Heart right ventricle (tissue), 16 donors: Measurements from ENCODE around the gene NFE2L3. TPM values are rescaled to one million over a fixed set of nuclear protein-coding genes. Genes with fewer than 3 reads are reported as not detected.
"Not testable (repeated sequence)": the region's sequence is repeated elsewhere in the genome, so short reads cannot be mapped to it uniquely, and the experiment has no call there.

Experiments used
- ATAC-seq, 8 donors: fragments of 200-7000 bp; cut with Tn5 transposase; one replicate each; pipeline ENCODE4 v1.9.1; 2020; ENCODE audit warnings: mild to moderate bottlenecking in 8 of 8, moderate library complexity in 8 of 8, moderate number of reproducible peaks in 1 of 8
- DNase-seq, 2 donors: peaks; one replicate each; pipeline ENCODE4 v3.0.0-alpha.2; 2020
- H3K27ac ChIP-seq, 10 donors: fragments of 200-600 bp; sonication (generic) in 2 of 10; one replicate each; pipeline versions ENCODE4 v1.5.0 to v1.8.0; 2020 to 2022; ENCODE audit warnings: mild to moderate bottlenecking in 3 of 10
- H3K27me3 ChIP-seq, 7 donors: fragments of 200-600 bp; one replicate each; pipeline ENCODE4 v1.8.0; 2021 to 2022; ENCODE audit warnings: mild to moderate bottlenecking in 2 of 7
- H3K36me3 ChIP-seq, 9 donors: fragments of 200-600 bp; sonication (generic) in 1 of 9; one replicate each; pipeline versions ENCODE4 v1.5.0 to v1.8.0; 2020 to 2022; ENCODE audit warnings: mild to moderate bottlenecking in 2 of 9
- H3K4me1 ChIP-seq, 9 donors: fragments of 200-600 bp; sonication (generic) in 1 of 9; one replicate each; pipeline versions ENCODE4 v1.5.0 to v1.8.0; 2020 to 2022; ENCODE audit warnings: mild to moderate bottlenecking in 4 of 9
- H3K4me3 ChIP-seq, 10 donors: fragments of 200-600 bp; sonication (generic) in 2 of 10; one replicate each; pipeline versions ENCODE4 v1.5.0 to v1.8.0; 2020 to 2022; ENCODE audit warnings: mild to moderate bottlenecking in 7 of 10, moderate library complexity in 2 of 10
- H3K9me3 ChIP-seq, 11 donors: fragments of 200-600 bp in 10 of 11; sonication (generic) in 2 of 11; one replicate each; pipeline versions ENCODE4 v1.5.0 to v1.8.0; 2013 to 2022; ENCODE audit warnings: mild to moderate bottlenecking in 2 of 11, control low read depth in 1 of 11, moderate library complexity in 1 of 11
- WGBS, 2 donors: extraction: QIAGEN DNeasy Blood & Tissue Kit; methylation state at CpG; one replicate each; pipeline ENCODE4 v1.1.7; 2013; ENCODE audit warnings: inconsistent platforms in 1 of 2; 5-methylcytosine and 5-hydroxymethylcytosine counted together
- intact Hi-C, 10 donors: fragments of 100-400 bp; cut with DNase I; formaldehyde crosslinking; loops; one replicate each; pipeline versions ENCODE4 v1.11.1 to v1.14.2; 2022
- polyA plus RNA-seq, 2 donors: library from polyadenylated mRNA; stranded (reverse); fragments of 200-250 nt; gene quantifications; one replicate each; pipeline ENCODE4 v1.2.3, GENCODE V29; 2013
- total RNA-seq, 10 donors: library from RNA; stranded (reverse); fragmentation: NEBNext Ultra II Directional in 3 of 10; extraction: Animal tissue kit (Norgen Biotek cat#: 25700) in 3 of 10; gene quantifications; one replicate each; pipeline versions ENCODE4 v1.2.1 to v1.2.4, GENCODE V29; 2021 to 2023
- TF ChIP-seq, protein P1 (sequence below), 9 donors: fragments of 200-600 bp; sonication (generic) in 2 of 9; IDR thresholded peaks; one replicate each; pipeline versions ENCODE4 v1.5.0 to v1.8.0; 2021 to 2022; ENCODE audit warnings: antibody characterized with exemption in 9 of 9, mild to moderate bottlenecking in 5 of 9, moderate library complexity in 1 of 9
- donor health status: Arrhythmogenic right ventricular cardiomyopathy.
- donor health status: ischemic (EF 13 %, LVEDD 7.1; RV severe dilation, severe dysfunction).
- donor health status: healthy with polysubstance abuse.
- donor health status: DM: no; HTN: yes; CAD: no.
- donor health status: DM: no; HTN: no; CAD: no.
- donor health status: ischemic (EF 25% LVEDD 6.9; RV normal size, moderate dysfunction).
- donor health status: ischemic (EF 25% LVEDD 5.7; RV mildly dilated, moderate dysfunction).
- donor health status: healthy.
- donor health status: DM: yes; HTN: yes; CAD: no.
- donor health status: Ischemic cardiomyopathy.
- donor health status: ischemic (EF 35%, LVEDD 5.7; RV mildly dilated, moderate dysfunction).
- donor health status: nonischemic (EF 11% LVEDD 7.7; RV severe dilation, severe dysfunction).
- donor health status: DM: yes; HTN: yes; CAD: no.
- donor health status: PGD.
- donor health status: ischemic (EF 29% LVEDD 5.4; RV normal size, mild dysfunction).
- donor health status: nonischemic (EF 23%, LVEDD 6.1; RV moderate dilation, normal function).

NFE2L3 gene
- total and polyA plus RNA-seq, 12 donors = 0.32 to 4.1 (median 1.1) TPM

DNA sequence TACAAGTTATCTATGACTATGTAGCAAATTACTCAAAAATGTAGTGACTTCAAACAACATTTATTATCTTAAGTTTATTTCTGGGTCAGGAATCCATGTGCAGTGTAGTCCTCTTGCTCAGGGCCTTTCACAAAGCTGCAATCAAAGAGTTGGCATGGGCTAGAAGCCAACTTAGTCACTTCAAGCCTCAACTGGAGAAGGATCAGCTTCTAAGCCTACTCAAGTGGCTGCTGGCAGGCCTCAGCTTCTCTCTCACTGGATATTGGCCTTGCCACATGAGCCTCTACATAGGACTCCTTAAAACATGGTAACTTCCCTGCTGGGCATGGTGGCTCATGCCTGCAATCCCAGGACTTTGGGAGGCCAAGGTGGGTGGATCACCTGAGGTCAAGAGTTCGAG lies 5.0 kb upstream of the NFE2L3 start:
- no peak overlapping the region for H3K27ac ChIP-seq
- no peaks in the 10 kb centered on the region for H3K36me3 ChIP-seq
- ATAC-seq (peak in 2 of 8 donors; percentile 25 to 34), DNase-seq (no peak)
- H3K4me3 ChIP-seq = no peak overlapping the region
- peaks cover 0 to 8% (median 0%) of the 10 kb centered on the region in 9 donors for H3K4me1 ChIP-seq
- TF ChIP-seq, protein P1, sequence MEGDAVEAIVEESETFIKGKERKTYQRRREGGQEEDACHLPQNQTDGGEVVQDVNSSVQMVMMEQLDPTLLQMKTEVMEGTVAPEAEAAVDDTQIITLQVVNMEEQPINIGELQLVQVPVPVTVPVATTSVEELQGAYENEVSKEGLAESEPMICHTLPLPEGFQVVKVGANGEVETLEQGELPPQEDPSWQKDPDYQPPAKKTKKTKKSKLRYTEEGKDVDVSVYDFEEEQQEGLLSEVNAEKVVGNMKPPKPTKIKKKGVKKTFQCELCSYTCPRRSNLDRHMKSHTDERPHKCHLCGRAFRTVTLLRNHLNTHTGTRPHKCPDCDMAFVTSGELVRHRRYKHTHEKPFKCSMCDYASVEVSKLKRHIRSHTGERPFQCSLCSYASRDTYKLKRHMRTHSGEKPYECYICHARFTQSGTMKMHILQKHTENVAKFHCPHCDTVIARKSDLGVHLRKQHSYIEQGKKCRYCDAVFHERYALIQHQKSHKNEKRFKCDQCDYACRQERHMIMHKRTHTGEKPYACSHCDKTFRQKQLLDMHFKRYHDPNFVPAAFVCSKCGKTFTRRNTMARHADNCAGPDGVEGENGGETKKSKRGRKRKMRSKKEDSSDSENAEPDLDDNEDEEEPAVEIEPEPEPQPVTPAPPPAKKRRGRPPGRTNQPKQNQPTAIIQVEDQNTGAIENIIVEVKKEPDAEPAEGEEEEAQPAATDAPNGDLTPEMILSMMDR (IDR thresholded peaks at IDR 0.05) = no peak
- intact Hi-C loops = no loop called here
- whole genome bisulfite sequencing, 2 donors = 77 to 95% methylated on average over 1 of the region's 1 CpG
- no peaks in the 10 kb centered on the region for H3K9me3 ChIP-seq
- peaks cover 0 to 47% (median 21%) of the 10 kb centered on the region in 7 donors for H3K27me3 ChIP-seq

DNA sequence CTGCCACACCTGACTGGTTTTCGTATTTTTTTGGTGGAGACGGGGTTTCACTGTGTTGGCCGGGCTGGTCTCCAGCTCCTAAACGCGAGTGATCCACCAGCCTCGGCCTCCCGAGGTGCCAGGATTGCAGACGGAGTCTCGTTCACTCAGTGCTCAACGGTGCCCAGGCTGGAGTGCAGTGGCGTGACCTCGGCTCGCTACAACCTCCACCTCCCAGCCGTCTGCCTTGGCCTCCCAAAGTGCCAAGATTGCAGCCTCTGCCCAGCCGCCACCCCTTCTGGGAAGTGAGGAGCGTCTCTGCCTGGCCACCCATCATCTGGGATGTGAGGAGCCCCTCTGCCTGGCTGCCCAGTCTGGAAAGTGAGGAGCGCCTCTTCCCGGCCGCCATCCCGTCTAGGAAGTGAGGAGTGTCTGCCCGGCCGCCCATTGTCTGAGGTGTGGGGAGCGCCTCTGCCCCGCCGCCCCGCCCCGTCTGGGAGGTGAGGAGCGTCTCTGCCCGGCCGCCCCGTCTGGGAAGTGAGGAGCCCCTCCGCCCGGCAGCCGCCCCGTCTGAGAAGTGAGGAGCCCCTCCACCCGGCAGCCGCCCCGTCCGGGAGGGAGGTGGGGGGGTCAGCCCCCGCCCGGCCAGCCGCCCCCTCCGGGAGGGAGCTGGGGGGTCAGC lies 4.2 kb upstream of the NFE2L3 start:
- intact Hi-C loops, H3K27ac ChIP-seq, H3K4me1 ChIP-seq, ATAC-seq, H3K4me3 ChIP-seq, H3K36me3 ChIP-seq, H3K9me3 ChIP-seq, DNase-seq: not testable (repeated sequence)
- peaks cover 7 to 54% (median 25%) of the 10 kb centered on the region in 7 donors for H3K27me3 ChIP-seq
- 96% methylated on average over 37 to 43 of the region's 43 CpGs for WGBS, 2 donors

DNA sequence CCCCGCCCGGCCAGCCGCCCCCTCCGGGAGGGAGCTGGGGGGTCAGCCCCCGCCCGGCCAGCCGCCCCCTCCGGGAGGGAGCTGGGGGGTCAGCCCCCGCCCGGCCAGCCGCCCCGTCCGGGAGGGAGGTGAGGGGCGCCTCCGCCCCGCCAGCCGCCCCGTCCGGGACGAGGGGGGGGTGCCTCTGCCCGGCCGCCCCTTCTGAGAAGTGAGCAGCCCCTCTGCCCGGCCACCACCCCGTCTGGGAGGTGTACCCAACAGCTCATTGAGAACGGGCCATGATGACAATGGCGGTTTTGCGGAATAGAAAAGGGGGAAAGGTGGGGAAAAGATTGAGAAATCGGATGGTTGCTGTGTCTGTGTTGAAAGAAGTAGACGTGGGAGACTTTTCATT lies 3.7 kb upstream of the NFE2L3 start:
- peaks cover 7 to 57% (median 30%) of the 10 kb centered on the region in 7 donors for H3K27me3 ChIP-seq
- DNase-seq, H3K9me3 ChIP-seq, intact Hi-C loops, ATAC-seq, H3K27ac ChIP-seq, H3K4me3 ChIP-seq, H3K36me3 ChIP-seq: not testable (repeated sequence)
- peaks cover 0 to 14% (median 4%) of the 10 kb centered on the region in 9 donors for H3K4me1 ChIP-seq
- 92 to 93% methylated on average over 21 to 29 of the region's 29 CpGs for WGBS, 2 donors

DNA sequence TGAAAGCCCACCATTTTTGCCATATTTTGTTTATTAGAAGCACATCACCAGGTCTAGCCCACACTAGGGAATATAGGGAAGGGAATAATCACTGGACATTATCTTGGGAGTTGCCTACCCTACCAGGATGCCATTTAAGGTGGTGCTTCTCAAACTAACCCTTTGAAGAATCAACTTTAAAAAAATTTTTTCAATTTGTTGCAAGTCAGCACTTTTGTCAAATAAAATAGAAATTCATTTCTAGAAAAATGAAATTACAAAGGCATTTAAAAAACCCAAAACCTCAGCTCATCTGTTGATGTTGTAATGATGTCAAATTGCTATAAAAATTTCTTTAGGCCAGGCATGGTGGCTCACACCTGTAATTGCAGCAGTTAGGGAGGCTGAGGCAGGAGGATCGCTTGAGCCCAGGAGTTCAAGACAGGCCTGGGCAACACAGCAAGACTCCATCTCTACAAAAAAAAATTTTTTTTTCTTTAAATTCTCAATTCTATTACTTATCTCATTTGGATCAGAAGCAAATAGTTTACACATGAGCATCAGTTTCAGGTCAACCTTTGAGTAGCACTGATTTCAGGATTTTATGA lies 2.5 kb upstream of the NFE2L3 start:
- Histone ChIP-seq H3K4me3 (no peak overlapping the region), H3K27me3 (peaks cover 7 to 65% (median 33%) of the 10 kb centered on the region in 7 donors), H3K36me3 (no peaks in the 10 kb centered on the region), H3K4me1 (peaks cover 0 to 25% (median 5%) of the 10 kb centered on the region in 9 donors), H3K9me3 (no peaks in the 10 kb centered on the region), H3K27ac (no peak overlapping the region)
- ATAC-seq = no peak
- intact Hi-C loops = no loop called here
- 93 to 95% methylated on average over 1 of the region's 1 CpG for WGBS, 2 donors
- TF ChIP-seq, protein P1 (IDR thresholded peaks at IDR 0.05) = no peak
- DNase-seq = no peak

DNA sequence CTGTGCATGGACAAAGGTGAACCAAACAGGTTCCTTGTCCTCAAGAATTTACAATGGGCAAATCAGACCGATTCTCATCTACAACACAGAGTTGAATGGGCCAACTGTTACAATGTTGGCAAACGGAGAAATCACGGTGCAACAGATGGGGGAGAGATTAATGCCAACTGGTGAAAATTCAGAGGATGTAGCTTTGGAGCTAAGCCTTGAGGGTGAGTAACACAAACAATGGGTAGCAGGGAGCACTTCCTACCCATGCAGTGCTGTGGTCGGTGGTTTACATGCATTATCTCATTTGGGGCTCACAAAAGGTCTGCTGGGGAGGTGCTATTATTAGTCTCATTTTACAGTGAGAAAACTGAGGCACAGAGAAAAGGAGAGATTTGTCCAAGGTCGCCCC lies 902 bp upstream of the NFE2L3 start:
- H3K36me3 ChIP-seq = no peaks in the 10 kb centered on the region
- H3K4me3 ChIP-seq = peak overlapping the region in 1 of 10 donors; percentile 69
- H3K27ac ChIP-seq = no peak overlapping the region
- ATAC-seq (no peak), DNase-seq (no peak)
- TF ChIP-seq, protein P1 (IDR thresholded peaks at IDR 0.05) = no peak
- WGBS, 2 donors = 74 to 76% methylated on average over 5 of the region's 5 CpGs
- peaks cover 7 to 65% (median 37%) of the 10 kb centered on the region in 7 donors for H3K27me3 ChIP-seq
- intact Hi-C loops = loop anchor here in 2 of 10 donors (5.0 to 10.0 kb wide), 3 partner anchors 46 to 94 kb away; no protein-coding TSS in a partner anchor
- no peaks in the 10 kb centered on the region for H3K9me3 ChIP-seq
- H3K4me1 ChIP-seq = peaks cover 0 to 41% (median 8%) of the 10 kb centered on the region in 9 donors
